GM11168 (cell line): ENCODE data around the gene SPSB3.

Experiments used
- in situ Hi-C: fragments of 300-500 bp; cut with MboI; formaldehyde crosslinking; loops from one replicate; pipeline ENCODE4 v1.12.0; 2022; ENCODE audit warnings: low sequenced_read_pairs; ENCODE audit not compliant: unreplicated experiment

Gene SPSB3

GRCh38 chr16:1782408-1783264, at the start of gene SPSB3, which contains the start of gene NUBP2:
Gene SPSB3 (minus strand): TSS chr16:1782571. CDS start chr16:1781483, 1,088 bp downstream.
Gene NUBP2 (plus strand): TSS chr16:1782960. CDS start chr16:1783021, 61 bp downstream.
- in situ Hi-C loops, result no loop called here

GRCh38 chr16:1831186-1832075, 49.1 kb upstream of the SPSB3 start:
- in situ Hi-C loops, result no loop called here

GRCh38 chr16:1830213-1830612, 47.8 kb upstream of the SPSB3 start:
- in situ Hi-C loops, result no loop called here

- in situ Hi-C loops, result no loop called here
Observed at GRCh38 chr16:1828645-1829410, 46.5 kb upstream of the SPSB3 start.

GRCh38 chr16:1826691-1827573, 44.6 kb upstream of the SPSB3 start, which contains the start of the genes FAHD1 and HAGH:
Gene FAHD1 (plus strand): TSS chr16:1827206. CDS start chr16:1827239, 33 bp downstream.
Gene HAGH (minus strand): TSS chr16:1826825. CDS start chr16:1826787, 38 bp downstream.
- in situ Hi-C loops, result no loop called here

GRCh38 chr16:1825864-1826690, 43.7 kb upstream of the SPSB3 start:
- in situ Hi-C loops, result no loop called here

DNA sequence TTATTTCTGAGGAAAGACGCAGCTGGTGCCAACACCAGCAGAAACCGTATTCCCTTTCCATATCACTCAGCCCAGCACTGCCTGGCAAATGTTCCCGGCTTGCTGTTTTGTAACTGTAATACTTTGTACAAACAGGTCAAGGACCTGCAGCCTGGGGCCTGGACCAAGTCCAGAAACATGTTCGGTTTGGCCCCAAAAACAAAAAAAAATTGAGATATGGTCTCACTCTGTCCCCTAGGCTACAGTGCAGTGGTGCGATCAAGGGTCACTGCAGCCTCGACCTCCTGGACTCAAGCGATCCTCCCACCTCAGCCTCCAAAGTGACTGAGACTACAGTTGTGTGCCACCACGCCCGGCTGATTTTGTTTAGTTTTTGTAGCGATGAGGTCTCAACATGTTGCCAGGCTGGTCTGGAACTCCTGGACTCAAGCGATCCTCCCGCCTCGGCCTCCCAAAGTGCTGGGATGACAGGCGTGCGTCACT, 43.1 kb upstream of the SPSB3 start:
- in situ Hi-C loops, result no loop called here

DNA sequence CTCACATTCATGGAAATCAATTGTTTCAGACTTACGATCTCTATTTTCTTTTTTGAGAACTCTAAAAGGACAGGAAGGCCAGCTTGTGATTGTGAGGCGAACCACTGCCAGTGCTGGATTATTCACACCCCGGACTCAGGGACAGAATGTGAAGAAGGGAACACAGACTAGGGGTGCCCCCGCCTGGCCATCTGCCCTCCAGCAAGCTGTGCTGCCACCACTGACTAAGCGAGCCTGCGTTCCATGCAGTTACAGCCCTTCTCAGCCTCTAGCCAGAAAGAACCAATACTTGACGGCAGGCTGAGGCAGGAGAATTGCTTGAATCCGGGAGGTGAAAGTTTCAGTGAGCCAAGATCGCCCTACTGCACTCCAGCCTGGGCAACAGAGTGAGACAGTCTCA, 41.5 kb upstream of the SPSB3 start:
- in situ Hi-C loops, result no loop called here

DNA sequence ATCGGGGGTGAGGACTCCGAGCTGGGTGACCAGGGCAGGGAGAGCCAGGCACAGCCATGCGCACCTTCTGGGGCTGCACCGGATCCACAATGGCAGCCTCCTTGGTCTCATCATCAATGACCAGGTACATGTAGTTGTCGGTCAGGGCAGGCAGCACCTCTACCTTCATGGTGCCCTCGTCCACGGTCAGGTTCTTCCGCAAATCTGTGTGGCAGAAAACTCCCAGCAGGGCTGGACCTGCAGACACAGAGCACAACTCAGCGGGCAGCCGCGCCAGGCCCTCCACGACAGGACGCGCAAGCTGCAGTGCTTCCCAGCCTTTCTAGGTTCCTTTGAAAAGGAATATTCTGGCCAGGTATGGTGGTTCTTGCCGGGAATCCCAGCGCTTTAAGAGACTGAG, 40.4 kb upstream of the SPSB3 start:
- in situ Hi-C loops, result no loop called here

GRCh38 chr16:1821861-1822611, 39.7 kb upstream of the SPSB3 start:
- in situ Hi-C loops, result no loop called here

GRCh38 chr16:1820946-1821290, 38.5 kb upstream of the SPSB3 start:
- in situ Hi-C loops, result no loop called here

DNA sequence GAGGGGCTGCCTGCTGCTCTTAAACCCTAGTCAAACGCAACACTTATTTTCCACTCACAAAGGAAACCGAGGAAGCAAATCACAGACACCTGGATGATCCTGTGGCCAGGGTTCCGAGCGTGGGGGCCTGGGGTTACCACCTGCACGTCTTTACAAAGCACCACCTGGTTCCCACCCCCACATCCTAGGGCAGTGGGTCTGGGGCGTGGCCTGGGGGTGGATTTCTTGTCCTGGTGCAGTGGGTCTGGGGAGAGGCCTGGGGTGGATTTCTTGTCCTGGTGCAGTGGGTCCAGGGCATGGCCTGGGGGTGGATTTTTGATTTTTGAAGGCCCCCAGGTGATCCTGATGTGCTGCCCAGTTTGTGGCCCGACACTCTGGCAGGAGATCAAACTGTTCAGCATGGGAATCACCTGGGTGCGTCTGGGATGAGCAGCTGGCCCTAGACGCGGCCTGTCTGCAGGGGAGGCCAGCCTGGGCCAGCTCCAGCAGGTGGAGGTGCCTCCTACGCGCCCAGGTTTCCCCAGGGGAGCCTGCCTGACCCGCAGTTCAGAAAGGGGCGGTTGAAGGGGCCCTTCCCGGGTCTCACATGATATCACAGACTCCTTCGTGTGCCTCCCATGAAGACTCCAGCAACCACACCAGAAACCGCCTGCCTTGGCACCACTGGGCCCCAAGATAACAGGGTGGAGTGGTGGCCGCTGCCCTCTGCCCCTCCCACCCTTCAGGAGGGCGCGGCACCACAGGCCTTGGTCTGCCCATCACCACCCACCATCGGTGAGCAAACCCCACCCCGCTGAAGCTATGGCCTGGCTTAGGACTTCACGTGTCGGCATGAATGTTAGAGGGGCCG, 38.0 kb upstream of the SPSB3 start:
- in situ Hi-C loops, result no loop called here

- in situ Hi-C loops, result no loop called here
Observed at GRCh38 chr16:1819611-1820010, 37.2 kb upstream of the SPSB3 start.

DNA sequence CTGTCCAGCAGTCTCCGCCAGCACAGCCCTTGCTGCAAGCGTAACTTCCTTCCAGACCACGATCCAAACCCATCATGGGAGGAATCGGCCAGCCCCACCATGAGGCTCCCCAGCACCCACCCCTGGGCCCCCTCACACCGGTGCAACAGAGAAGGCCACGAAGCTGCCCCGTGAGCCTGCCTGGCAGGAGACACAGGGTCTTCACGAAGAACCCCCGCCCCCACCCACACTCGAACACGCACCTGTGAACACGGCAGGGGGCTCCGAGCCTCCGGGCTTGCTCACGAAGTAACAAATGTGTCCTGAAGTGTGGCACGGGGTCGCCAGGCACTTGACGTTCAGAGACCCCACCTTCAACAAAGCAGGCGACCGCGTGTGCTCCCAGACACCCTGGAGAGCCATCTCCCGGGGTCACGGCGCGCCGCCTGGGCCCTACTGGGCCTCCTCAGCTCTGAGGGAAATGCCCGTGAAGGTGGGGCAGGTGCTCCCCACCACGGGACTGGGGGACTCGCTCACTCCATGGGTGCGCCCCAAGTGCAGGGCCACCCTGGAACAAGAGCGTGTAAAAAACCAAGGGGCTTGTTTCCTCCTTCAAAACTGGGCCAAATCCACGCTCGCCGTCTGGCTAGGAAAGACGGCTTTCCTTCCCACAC, 36.6 kb upstream of the SPSB3 start:
- in situ Hi-C loops, result no loop called here

DNA sequence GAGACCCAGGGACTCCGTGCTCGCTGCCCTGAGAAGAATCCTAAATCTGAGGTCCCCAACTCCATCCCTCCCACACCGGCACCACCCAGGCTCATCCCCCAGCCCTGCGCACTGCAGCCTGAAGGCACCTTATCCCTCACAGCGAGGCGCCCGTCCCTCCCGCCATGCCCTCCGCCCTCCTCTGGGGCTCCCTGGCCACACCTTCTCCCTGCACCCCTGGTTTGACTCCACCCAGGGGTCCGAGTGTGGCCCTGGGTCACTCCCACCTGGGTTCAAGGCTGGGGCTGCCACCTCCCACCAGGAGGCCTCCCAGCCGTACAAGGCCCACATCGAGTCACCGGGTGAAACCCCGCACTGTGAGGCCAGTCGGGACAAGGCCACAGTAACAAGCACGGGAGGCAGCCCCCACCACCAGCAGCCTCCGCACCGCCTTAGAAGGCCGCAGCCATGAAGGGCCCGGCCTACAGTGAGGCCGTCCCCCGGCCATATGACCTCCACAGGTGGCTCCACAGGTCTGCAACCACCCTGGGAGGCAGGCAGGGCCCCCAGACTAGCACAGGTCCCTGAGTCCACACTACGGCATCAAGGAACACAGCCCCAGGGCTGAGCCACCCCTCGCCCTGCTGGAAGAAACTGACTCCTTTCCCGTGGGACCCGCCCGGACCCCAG, 36.0 kb upstream of the SPSB3 start:
- in situ Hi-C loops, result no loop called here

DNA sequence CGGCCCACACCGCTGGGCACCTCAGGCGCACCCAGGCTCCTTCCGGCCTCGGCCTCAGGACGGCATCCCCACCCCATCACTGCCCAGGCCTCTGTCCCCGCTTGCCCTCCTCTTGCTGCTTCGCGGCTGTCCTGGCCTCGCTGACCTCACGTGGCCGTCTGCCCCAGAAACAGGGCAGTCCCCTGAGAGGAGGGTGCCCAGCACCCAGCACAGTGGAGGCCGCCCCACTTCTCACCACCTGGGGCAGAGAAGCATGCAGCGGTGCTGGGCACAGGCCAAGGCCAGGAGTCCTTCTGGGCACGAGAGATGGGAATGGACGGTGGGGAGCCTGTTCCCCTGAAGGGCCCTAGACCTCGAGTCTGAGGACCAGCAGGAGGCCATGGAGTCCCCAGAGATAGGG, 35.3 kb upstream of the SPSB3 start:
- in situ Hi-C loops, result no loop called here
